Measurements from ENCODE around the gene RNASEL. TPM values are rescaled to one million over a fixed set of nuclear protein-coding genes. Genes with fewer than 3 reads are reported as not detected.

RNASEL gene
- total RNA-seq, 1 experiment from 2014 or later, result 1.2 TPM

GRCh38 chr1:182600745-182601415 lies 11.8 kb upstream of the RNASEL start:
- intact Hi-C loops (cut with micrococcal nuclease; ENCODE audit: unreplicated experiment) (loop anchor here (1.0 kb wide), 1 partner anchor 183 kb away; no protein-coding TSS in a partner anchor), in situ Hi-C loops (cut with HindIII; ENCODE audit: low pct_unique_long_range_greater_than_20kb, low sequenced_read_pairs) (no loop called here)
- H3K4me3 ChIP-seq (ENCODE audit: low read depth in 2 of 2, low read length in 2 of 2), result no peak overlapping the region
- H3K36me3 ChIP-seq (ENCODE audit: control insufficient read depth, insufficient read depth, low read length), result no peaks in the 10 kb centered on the region; the same call in 1 of the 2 replicates
- ATAC-seq, result no peak
- no peaks in the 10 kb centered on the region for H3K9me3 ChIP-seq (ENCODE audit: control insufficient read depth, insufficient read depth, low read depth, low read length)
- CTCF ChIA-PET, result interaction anchor here (0.7 to 1.3 kb wide), 6 partner anchors 155 to 237 kb away, joined by 3 to 6 read pairs (median 4); no protein-coding TSS in a partner anchor
- DNase-seq (ENCODE audit: low read depth, low spot score), result no peak
- H3K4me1 ChIP-seq (ENCODE audit: control insufficient read depth, insufficient read depth, low read length), result no peaks in the 10 kb centered on the region
- POLR2A ChIA-PET, result no interaction called here
- no TSS peak for BruUV-seq (replicated peaks)
- H3K27ac ChIP-seq (ENCODE audit: low read length), result no peak overlapping the region
- H3K27me3 ChIP-seq (ENCODE audit: control insufficient read depth, insufficient read depth, low read length), result peaks cover 14% of the 10 kb centered on the region
- no peak for TF ChIP-seq SIN3A (IDR thresholded peaks at IDR 0.05; ENCODE audit: borderline replicate concordance, insufficient read depth, low read depth, low read length)
- TF ChIP-seq TCF7L2 (IDR thresholded peaks at IDR 0.05; ENCODE audit: low read depth, low read length), result no peak
- no peak for TF ChIP-seq CTCF (IDR thresholded peaks at IDR 0.05)
- TF ChIP-seq POLR2AphosphoS5 (IDR thresholded peaks at IDR 0.05; ENCODE audit: low read depth, low read length), result no peak
- no peak for TF ChIP-seq REST (IDR thresholded peaks at IDR 0.05; ENCODE audit: insufficient read depth in 1 of 2, low read depth in 2 of 2, low read length in 1 of 2)

GRCh38 chr1:182600036-182600713 lies 11.1 kb upstream of the RNASEL start:
- DNase-seq (ENCODE audit: low read depth, low spot score) (no peak), ATAC-seq (no peak)
- Histone ChIP-seq H3K9me3 (ENCODE audit: control insufficient read depth, insufficient read depth, low read depth, low read length) (no peaks in the 10 kb centered on the region), H3K27me3 (ENCODE audit: control insufficient read depth, insufficient read depth, low read length) (peaks cover 14% of the 10 kb centered on the region), H3K4me3 (ENCODE audit: low read depth in 2 of 2, low read length in 2 of 2) (no peak overlapping the region), H3K36me3 (ENCODE audit: control insufficient read depth, insufficient read depth, low read length) (no peaks in the 10 kb centered on the region; the same call in 1 of the 2 replicates), H3K4me1 (ENCODE audit: control insufficient read depth, insufficient read depth, low read length) (no peaks in the 10 kb centered on the region), H3K27ac (ENCODE audit: low read length) (no peak overlapping the region)
- BruUV-seq (replicated peaks), result no TSS peak
- intact Hi-C loops (cut with micrococcal nuclease; ENCODE audit: unreplicated experiment), result no loop called here
- ChIA-PET CTCF (interaction anchor here (0.6 to 0.8 kb wide), 3 partner anchors 185 to 188 kb away, joined by 3 to 4 read pairs (median 3); no protein-coding TSS in a partner anchor), POLR2A (no interaction called here)
- TF ChIP-seq CTCF (IDR thresholded peaks at IDR 0.05) (no peak), TCF7L2 (IDR thresholded peaks at IDR 0.05; ENCODE audit: low read depth, low read length) (no peak), SIN3A (IDR thresholded peaks at IDR 0.05; ENCODE audit: borderline replicate concordance, insufficient read depth, low read depth, low read length) (no peak), POLR2AphosphoS5 (IDR thresholded peaks at IDR 0.05; ENCODE audit: low read depth, low read length) (no peak), REST (IDR thresholded peaks at IDR 0.05; ENCODE audit: insufficient read depth in 1 of 2, low read depth in 2 of 2, low read length in 1 of 2) (no peak)
- in situ Hi-C loops (cut with HindIII; ENCODE audit: low pct_unique_long_range_greater_than_20kb, low sequenced_read_pairs), result no loop called here

Measured in Panc1 (cell line).